ENCODE data around the gene SLC16A10. TPM values are rescaled to one million over a fixed set of nuclear protein-coding genes. Genes with fewer than 3 reads are reported as not detected.

The SLC16A10 gene
- total and polyA plus RNA-seq, 2 of the 8 experiments (the other 6 are each of a cell fraction or from before 2014, with no cell fraction given) = 18.6 to 23.2 TPM

GRCh38 chr6:111129013-111129412, 41.7 kb downstream of the SLC16A10 start:
- Histone ChIP-seq H2BK12ac (ENCODE audit: low read depth, low read length) (no peak overlapping the region), H3K56ac (replicated peaks; ENCODE audit: insufficient read length, low read depth, low read length) (no peak overlapping the region), H3K79me1 (ENCODE audit: low read depth, low read length) (no peaks in the 10 kb centered on the region), H4K8ac (ENCODE audit: extremely low read depth, insufficient read depth, low read length) (no peak overlapping the region), H3K9me3 (ENCODE audit: insufficient read depth in 2 of 2, low read depth in 1 of 2, low read length in 1 of 2) (no peaks in the 10 kb centered on the region), H3K9ac (replicated peaks in 1 of 4; ENCODE audit: extremely low read depth in 1 of 4, low read depth in 3 of 4, low read length in 3 of 4) (no peak overlapping the region), H2AFZ (ENCODE audit: low read length) (no peak overlapping the region), H3K4ac (replicated peaks; ENCODE audit: insufficient read length, low read depth, low read length) (no peak overlapping the region), H3K18ac (ENCODE audit: extremely low read depth, low read length) (no peak overlapping the region), H4K5ac (ENCODE audit: insufficient read length, low read depth, low read length) (no peak overlapping the region), H3K4me2 (ENCODE audit: insufficient read depth in 1 of 2, low read depth in 2 of 2, low read length in 2 of 2) (no peak overlapping the region), H2BK20ac (ENCODE audit: low read length) (no peak overlapping the region), H3K27ac (ENCODE audit: low read depth, low read length) (no peak overlapping the region), H3K79me2 (ENCODE audit: control insufficient read depth in 1 of 2, insufficient read depth in 2 of 2, low read length in 2 of 2) (0 out of 4 replicates have a peak, but pooled peaks cover 0 to 2% of the 10 kb centered on the region in 2 experiments), H3K36me3 (ENCODE audit: control insufficient read depth in 2 of 4, insufficient read depth in 4 of 4, low read length in 3 of 4) (no peaks in the 10 kb centered on the region), H3K4me1 (replicated peaks in 1 of 4; ENCODE audit: control insufficient read depth in 3 of 4, insufficient read depth in 4 of 4, low read length in 3 of 4) (no peaks in the 10 kb centered on the region; a peak in 1 of 7 replicates), H3K14ac (ENCODE audit: insufficient read length) (no peak overlapping the region), H3K23me2 (ENCODE audit: low read depth, low read length) (no peaks in the 10 kb centered on the region), H4K91ac (replicated peaks; ENCODE audit: insufficient read length, low read length) (no peak overlapping the region), H3K27me3 (replicated peaks in 1 of 4; ENCODE audit: control insufficient read depth in 3 of 4, extremely low read depth in 1 of 4, insufficient read depth in 3 of 4, low read length in 3 of 4) (no peaks in the 10 kb centered on the region), H2BK15ac (ENCODE audit: low read length) (no peak overlapping the region), H3K4me3 (ENCODE audit: extremely low read depth in 1 of 4, insufficient read depth in 2 of 4, low read depth in 3 of 4, low read length in 4 of 4) (no peak overlapping the region), H3K23ac (ENCODE audit: insufficient read length) (no peak overlapping the region), H2BK120ac (replicated peaks; ENCODE audit: low read depth, low read length) (no peak overlapping the region), H2AK5ac (ENCODE audit: low read depth, low read length) (no peak overlapping the region), H2BK5ac (ENCODE audit: low read depth, low read length) (no peak overlapping the region), H4K20me1 (replicated peaks in 1 of 2; ENCODE audit: control insufficient read depth in 1 of 2, insufficient read depth in 2 of 2, low read length in 2 of 2) (no peaks in the 10 kb centered on the region)
- 92% methylated on average over 1 of the region's 1 CpG; no CpG with 5 or more reads in 1 of the 2 experiments for WGBS, 2 experiments (ENCODE audit: extremely low coverage in 1 of 2, insufficient coverage in 1 of 2, insufficient read length in 1 of 2, insufficient replicate concordance in 2 of 2, low coverage in 1 of 2, low lambda C conversion rate in 2 of 2, missing lambda C conversion rate in 1 of 2)
- ChIA-PET CTCF (ENCODE audit: partially characterized antibody) (interaction anchor here (1.1 kb wide), 1 partner anchor 72 kb away, joined by 4 read pairs; no protein-coding TSS in a partner anchor), POLR2A (ENCODE audit: partially characterized antibody) (interaction anchor here (0.6 to 1.3 kb wide), 3 partner anchors 10 to 253 kb away, joined by 3 to 8 read pairs (median 3); no protein-coding TSS in a partner anchor)
- DNase-seq (ENCODE audit: low read depth in 1 of 2, low spot score in 2 of 2) (no peak), FAIRE-seq (no peak)
- no peak for TF ChIP-seq HDAC6 (IDR thresholded peaks at IDR 0.05; ENCODE audit: low read depth, low read length)
- TF ChIP-seq ASH2L (IDR thresholded peaks at IDR 0.05; ENCODE audit: low read length) = no peak
- no peak for TF ChIP-seq GABPA (IDR thresholded peaks at IDR 0.05; ENCODE audit: borderline replicate concordance, insufficient read depth, low read length)
- TF ChIP-seq SIN3A (conservative IDR thresholded peaks at IDR 0.05 in 1 of 2, IDR thresholded peaks at IDR 0.05 in 1 of 2; ENCODE audit: low read depth in 1 of 2, low read length in 2 of 2) = no peak
- no peak for TF ChIP-seq RBBP5 (IDR thresholded peaks at IDR 0.05; ENCODE audit: borderline replicate concordance, low read depth, low read length)
- no peak for TF ChIP-seq SIX5 (IDR thresholded peaks at IDR 0.05; ENCODE audit: low read depth, low read length)
- no peak for TF ChIP-seq TAF7 (optimal IDR thresholded peaks at IDR 0.05; ENCODE audit: borderline replicate concordance, low read depth, low read length)
- no peak for TF ChIP-seq EP300 (IDR thresholded peaks at IDR 0.05; ENCODE audit: borderline replicate concordance in 1 of 2, low read depth in 2 of 2, low read length in 2 of 2)
- TF ChIP-seq TBP (IDR thresholded peaks at IDR 0.05; ENCODE audit: low read depth, low read length) = no peak
- no peak for TF ChIP-seq ZNF274 (IDR thresholded peaks at IDR 0.05; ENCODE audit: borderline replicate concordance, extremely low read depth, low read length)
- no peak for TF ChIP-seq TCF12 (IDR thresholded peaks at IDR 0.05; ENCODE audit: low read depth, low read length)
- TF ChIP-seq KDM5A (IDR thresholded peaks at IDR 0.05; ENCODE audit: low read length) = no peak
- no peak for TF ChIP-seq CBX8 (IDR thresholded peaks at IDR 0.05; ENCODE audit: borderline replicate concordance, low read depth, low read length)
- no peak for TF ChIP-seq POLR2AphosphoS5 (IDR thresholded peaks at IDR 0.05; ENCODE audit: low read depth, low read length)
- TF ChIP-seq SRF (IDR thresholded peaks at IDR 0.05; ENCODE audit: low read depth, low read length) = no peak
